ENCODE data around the gene CDH4.

Gene CDH4

GRCh38 chr20:61325718-61326117 lies 73.7 kb downstream of the CDH4 start:
- TF ChIP-seq CTCF (IDR thresholded peaks at IDR 0.05; ENCODE audit: low read depth, low read length) = no peak
- no peak overlapping the region for H3K4me3 ChIP-seq (ENCODE audit: low read depth, low read length)

GRCh38 chr20:61328911-61329558 lies 77.0 kb downstream of the CDH4 start:
- TF ChIP-seq CTCF (IDR thresholded peaks at IDR 0.05; ENCODE audit: low read depth, low read length) = no peak
- H3K4me3 ChIP-seq (ENCODE audit: low read depth, low read length) = no peak overlapping the region

- no peak overlapping the region for H3K4me3 ChIP-seq (ENCODE audit: low read depth, low read length)
- TF ChIP-seq CTCF (IDR thresholded peaks at IDR 0.05; ENCODE audit: low read depth, low read length) = no peak
Observed at GRCh38 chr20:61330441-61330840, 78.4 kb downstream of the CDH4 start.

- H3K4me3 ChIP-seq (ENCODE audit: low read depth, low read length) = no peak overlapping the region
- no peak for TF ChIP-seq CTCF (IDR thresholded peaks at IDR 0.05; ENCODE audit: low read depth, low read length)
Observed at GRCh38 chr20:61331543-61331942, 79.5 kb downstream of the CDH4 start.

GRCh38 chr20:61332016-61332975 lies 80.2 kb downstream of the CDH4 start:
- H3K4me3 ChIP-seq (ENCODE audit: low read depth, low read length) = no peak overlapping the region
- TF ChIP-seq CTCF (IDR thresholded peaks at IDR 0.05; ENCODE audit: low read depth, low read length) = no peak

GRCh38 chr20:61333484-61334108 lies 81.5 kb downstream of the CDH4 start:
- H3K4me3 ChIP-seq (ENCODE audit: low read depth, low read length) = no peak overlapping the region
- TF ChIP-seq CTCF (IDR thresholded peaks at IDR 0.05; ENCODE audit: low read depth, low read length) = no peak
